Ishikawa (cell line): Measurements from ENCODE around the gene CAST.
A peak's percentile ranks its signal among the peaks of the same experiment; 100 is the strongest.

Experiments used
- CEBPB ChIP-seq: IDR thresholded peaks from 2 replicates; pipeline ENCODE4 v1.6.1; 2012
- CREB1 ChIP-seq: IDR thresholded peaks from 2 replicates; pipeline ENCODE4 v1.6.1; 2012; ENCODE audit warnings: low read depth
- EGR1 ChIP-seq: IDR thresholded peaks from 2 replicates; pipeline ENCODE4 v1.6.1; 2012
- EP300 ChIP-seq: IDR thresholded peaks from 2 replicates; pipeline ENCODE4 v1.6.1; 2012; ENCODE audit warnings: borderline replicate concordance
- FOXM1 ChIP-seq: IDR thresholded peaks from 2 replicates; pipeline ENCODE4 v1.6.1; 2012; ENCODE audit warnings: low read depth, borderline replicate concordance
- NFIC ChIP-seq: IDR thresholded peaks from 2 replicates; pipeline ENCODE4 v1.6.1; 2012
- RAD21 ChIP-seq: IDR thresholded peaks from 2 replicates; pipeline ENCODE4 v1.6.1; 2012; ENCODE audit warnings: low read depth
- TAF1 ChIP-seq: IDR thresholded peaks from 2 replicates; pipeline ENCODE4 v1.6.1; 2012; ENCODE audit warnings: low read depth, mild to moderate bottlenecking
- TCF12 ChIP-seq: IDR thresholded peaks from 2 replicates; pipeline ENCODE4 v1.6.1; 2012; ENCODE audit warnings: low read depth
- TEAD4 ChIP-seq: IDR thresholded peaks from 2 replicates; pipeline ENCODE4 v1.6.1; 2012
- YY1 ChIP-seq: IDR thresholded peaks from 2 replicates; pipeline ENCODE4 v1.6.1; 2012; ENCODE audit warnings: low read depth
- ZBTB7A ChIP-seq: IDR thresholded peaks from 2 replicates; pipeline ENCODE4 v1.6.1; 2012; ENCODE audit warnings: low read depth
- TF ChIP-seq, protein P1 (sequence below): IDR thresholded peaks from 2 replicates; pipeline ENCODE4 v1.6.1; 2012
- TF ChIP-seq, protein P2 (sequence below): IDR thresholded peaks from 2 replicates; pipeline ENCODE4 v1.6.1; 2012
- TF ChIP-seq, protein P3 (sequence below): IDR thresholded peaks from 2 replicates; pipeline ENCODE4 v1.6.1; 2012; ENCODE audit warnings: low read depth, mild to moderate bottlenecking

The CAST gene

DNA sequence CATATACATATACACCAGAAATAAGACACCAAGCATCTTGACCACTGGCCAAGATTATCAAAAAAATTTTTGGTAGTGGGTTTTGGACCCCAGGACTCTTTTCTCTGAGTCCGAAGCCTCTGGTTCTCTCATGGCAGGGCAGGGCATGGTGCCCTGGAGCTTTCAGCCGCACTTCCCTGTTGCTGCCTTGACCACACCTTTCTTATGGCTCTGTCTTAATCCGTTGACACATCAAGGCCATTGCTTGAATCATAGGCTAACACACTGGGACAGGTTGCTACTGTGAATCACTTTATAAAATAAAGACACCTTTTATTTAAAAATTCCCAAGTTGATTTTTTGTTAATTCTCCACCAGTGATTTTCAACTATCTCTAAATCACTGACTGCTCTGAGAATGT is 45.4 kb upstream of the CAST start:
- TF ChIP-seq EP300 = no peak
- TF ChIP-seq TEAD4 = no peak
- TF ChIP-seq YY1 = no peak

DNA sequence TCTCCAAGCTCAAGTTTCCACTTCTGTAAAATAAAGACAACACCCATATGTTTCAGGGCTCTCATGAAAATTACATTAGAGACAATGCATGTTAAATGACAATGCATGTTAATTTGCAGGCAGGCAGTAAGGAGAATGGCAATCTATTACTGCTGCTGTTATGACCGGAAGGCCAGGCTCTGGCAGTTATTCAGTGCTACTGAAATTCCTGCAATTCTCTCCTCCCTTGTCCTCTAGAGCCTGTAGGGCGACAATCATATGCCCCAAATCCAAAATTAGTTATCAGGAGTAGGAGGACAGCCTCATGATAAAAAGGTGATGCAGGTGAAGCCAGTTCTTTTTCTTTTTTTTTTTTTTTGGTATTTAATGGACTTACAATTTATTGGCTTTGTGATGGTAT is 42.2 kb upstream of the CAST start:
- TF ChIP-seq TEAD4 = no peak

DNA sequence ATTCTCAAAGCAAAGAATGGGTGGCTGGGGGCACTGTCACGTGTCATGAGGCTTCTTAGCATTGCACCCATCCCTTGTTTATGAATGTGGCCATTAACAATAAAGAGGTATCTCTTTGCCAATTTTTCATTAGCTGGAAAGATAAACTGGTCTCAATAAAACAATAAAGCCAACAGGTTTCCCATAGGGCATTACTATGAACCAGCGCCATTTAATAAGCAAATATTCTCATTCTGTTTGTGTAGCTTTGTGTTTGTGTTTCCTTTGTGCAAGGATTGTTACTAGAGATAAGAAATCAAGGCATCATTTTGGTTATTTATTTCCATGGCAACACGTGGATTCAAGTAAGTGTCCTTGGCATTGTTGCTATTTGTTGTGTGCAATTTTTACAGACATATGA is 37.6 kb upstream of the CAST start:
- TF ChIP-seq, protein P1, sequence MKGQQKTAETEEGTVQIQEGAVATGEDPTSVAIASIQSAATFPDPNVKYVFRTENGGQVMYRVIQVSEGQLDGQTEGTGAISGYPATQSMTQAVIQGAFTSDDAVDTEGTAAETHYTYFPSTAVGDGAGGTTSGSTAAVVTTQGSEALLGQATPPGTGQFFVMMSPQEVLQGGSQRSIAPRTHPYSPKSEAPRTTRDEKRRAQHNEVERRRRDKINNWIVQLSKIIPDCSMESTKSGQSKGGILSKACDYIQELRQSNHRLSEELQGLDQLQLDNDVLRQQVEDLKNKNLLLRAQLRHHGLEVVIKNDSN = no peak
- TF ChIP-seq YY1 (no peak), NFIC (no peak), RAD21 (no peak), TCF12 (no peak), CEBPB (no peak)

DNA sequence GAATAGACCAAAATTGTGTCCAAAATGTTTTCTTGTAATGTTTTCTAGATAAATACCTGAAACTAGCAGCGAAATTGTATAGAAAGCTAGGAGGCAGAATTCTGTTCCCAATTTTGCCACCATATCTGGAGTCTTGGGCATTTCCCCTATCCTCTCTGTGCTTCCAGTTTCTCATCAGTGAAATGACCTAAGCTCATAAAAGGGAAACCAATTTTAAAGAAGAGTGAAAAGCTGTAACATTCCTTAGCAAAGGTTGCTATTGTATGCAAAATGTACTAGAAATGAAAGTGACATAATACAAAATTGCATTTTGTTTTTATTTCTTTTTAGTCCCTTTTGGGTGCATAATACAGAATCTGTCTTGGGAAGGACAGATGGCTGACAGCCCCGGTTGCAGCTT is 36.8 kb upstream of the CAST start:
- TF ChIP-seq EGR1 (no peak), TAF1 (no peak)
- TF ChIP-seq, protein P1 = no peak

DNA sequence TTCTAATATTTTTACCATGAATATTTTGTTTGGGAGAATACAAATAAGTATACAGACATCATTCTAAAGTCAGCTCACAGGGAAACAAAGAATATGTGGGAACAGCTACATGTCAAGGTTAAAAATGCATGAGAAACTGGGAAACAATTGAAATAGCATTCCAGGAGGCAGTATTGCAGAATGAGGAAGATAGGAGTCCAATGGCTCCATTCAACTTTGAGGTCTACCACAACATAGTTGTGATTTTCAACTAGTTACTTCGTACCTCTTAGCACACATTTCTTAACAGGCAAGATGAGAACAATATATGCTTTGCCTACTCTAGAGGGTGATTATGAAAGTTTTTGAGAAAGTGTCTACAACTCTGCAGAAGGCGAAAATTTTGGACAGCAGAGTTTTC is 35.2 kb upstream of the CAST start:
- TF ChIP-seq CREB1 (no peak), TEAD4 (0 out of 2 replicates have a peak, but pooled peaks have one; percentile 17)

DNA sequence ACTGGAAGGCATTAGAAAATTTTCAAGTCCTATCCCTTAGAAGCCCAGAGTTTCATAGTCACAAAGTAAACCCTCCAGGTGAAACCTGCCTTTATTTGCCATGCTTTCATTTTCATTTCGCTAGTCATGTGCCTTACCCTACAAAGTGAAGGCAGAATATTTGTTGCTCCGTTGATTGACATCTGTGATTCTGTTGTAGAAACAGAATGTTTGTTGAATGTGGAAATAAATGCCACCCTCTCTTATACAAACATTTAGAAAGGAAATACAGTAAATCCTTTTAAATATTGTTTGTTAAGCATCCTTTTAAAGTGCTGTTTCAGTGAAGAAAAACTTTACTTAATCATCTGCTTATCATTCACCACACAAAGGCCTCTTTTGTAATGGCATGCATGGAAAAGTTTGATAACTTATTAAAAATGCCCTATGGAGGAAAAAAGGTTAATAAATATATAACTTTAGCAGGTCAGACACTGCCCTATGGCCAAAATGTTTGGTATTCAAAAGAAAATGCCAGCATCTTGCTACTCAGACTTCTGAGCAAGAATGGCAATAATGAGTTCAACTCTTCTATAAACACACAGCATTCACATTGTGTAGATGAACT is 34.3 kb upstream of the CAST start:
- no peak for TF ChIP-seq YY1
- TF ChIP-seq EP300 = no peak
- TF ChIP-seq TAF1 = no peak
- TF ChIP-seq CREB1 = no peak
- no peak for TF ChIP-seq ZBTB7A
- no peak for TF ChIP-seq TCF12
- TF ChIP-seq TEAD4 = no peak
- no peak for TF ChIP-seq RAD21
- TF ChIP-seq, protein P2, sequence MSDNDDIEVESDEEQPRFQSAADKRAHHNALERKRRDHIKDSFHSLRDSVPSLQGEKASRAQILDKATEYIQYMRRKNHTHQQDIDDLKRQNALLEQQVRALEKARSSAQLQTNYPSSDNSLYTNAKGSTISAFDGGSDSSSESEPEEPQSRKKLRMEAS = no peak
- no peak for TF ChIP-seq CEBPB
- TF ChIP-seq, protein P1 = no peak

DNA sequence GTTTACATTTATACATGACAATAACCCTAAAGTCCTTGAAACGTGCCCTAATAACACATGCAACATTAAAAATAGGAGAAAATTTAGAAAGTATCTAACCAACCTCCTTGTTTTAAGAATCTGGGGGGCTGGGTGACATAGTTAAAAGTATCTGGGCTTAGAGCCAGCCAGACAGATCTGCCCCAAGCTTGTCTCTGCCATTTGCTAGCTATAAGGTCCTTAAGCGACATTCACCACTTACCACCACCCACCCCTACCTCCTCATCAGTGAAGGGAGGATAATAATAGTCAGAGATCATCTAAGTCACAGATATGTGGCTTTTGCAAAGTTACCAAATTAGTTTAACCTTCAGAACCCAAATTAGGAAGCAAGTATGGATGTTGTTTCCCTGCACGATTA is 33.8 kb upstream of the CAST start:
- TF ChIP-seq EGR1 = no peak
- TF ChIP-seq, protein P3, sequence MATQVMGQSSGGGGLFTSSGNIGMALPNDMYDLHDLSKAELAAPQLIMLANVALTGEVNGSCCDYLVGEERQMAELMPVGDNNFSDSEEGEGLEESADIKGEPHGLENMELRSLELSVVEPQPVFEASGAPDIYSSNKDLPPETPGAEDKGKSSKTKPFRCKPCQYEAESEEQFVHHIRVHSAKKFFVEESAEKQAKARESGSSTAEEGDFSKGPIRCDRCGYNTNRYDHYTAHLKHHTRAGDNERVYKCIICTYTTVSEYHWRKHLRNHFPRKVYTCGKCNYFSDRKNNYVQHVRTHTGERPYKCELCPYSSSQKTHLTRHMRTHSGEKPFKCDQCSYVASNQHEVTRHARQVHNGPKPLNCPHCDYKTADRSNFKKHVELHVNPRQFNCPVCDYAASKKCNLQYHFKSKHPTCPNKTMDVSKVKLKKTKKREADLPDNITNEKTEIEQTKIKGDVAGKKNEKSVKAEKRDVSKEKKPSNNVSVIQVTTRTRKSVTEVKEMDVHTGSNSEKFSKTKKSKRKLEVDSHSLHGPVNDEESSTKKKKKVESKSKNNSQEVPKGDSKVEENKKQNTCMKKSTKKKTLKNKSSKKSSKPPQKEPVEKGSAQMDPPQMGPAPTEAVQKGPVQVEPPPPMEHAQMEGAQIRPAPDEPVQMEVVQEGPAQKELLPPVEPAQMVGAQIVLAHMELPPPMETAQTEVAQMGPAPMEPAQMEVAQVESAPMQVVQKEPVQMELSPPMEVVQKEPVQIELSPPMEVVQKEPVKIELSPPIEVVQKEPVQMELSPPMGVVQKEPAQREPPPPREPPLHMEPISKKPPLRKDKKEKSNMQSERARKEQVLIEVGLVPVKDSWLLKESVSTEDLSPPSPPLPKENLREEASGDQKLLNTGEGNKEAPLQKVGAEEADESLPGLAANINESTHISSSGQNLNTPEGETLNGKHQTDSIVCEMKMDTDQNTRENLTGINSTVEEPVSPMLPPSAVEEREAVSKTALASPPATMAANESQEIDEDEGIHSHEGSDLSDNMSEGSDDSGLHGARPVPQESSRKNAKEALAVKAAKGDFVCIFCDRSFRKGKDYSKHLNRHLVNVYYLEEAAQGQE = no peak

DNA sequence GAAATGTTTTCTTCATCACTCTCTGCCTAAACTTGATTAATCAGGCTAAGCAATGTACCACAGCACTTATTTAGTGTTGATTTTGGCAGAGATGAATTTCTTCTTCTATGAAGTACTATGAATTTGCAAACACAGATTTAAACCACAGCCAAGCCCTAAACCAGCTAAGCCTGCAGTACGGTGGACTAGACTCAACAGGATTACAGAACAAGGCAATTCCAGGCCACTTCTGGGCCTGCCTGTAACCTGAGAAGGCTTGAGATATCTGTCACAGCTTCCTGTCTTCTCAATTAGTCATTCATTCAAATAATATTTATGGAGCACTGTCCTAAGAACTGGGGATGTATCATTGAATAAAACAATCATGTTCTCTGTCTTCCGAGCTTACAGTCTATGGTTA is 32.4 kb upstream of the CAST start:
- TF ChIP-seq RAD21 = no peak
- TF ChIP-seq CREB1 = no peak

DNA sequence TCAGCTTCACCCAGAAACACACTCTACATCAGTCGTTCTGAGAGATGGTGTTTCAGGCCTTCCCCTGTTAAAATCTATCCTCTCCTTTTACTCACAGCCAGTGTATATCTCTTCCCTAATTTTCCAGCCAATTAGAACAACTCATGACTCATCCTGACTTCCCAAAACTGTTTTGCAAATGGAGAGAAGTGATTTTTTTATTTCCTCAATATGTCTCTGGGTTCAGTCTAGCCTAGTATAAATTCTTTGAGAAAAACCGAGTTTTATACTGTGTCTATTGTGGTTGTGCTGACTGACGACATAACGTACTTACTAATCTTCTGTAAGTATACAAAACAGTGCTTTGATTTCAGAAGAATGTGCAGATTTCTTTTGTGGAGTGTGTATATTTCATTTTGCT is 28.4 kb upstream of the CAST start:
- TF ChIP-seq TEAD4 (no peak), EP300 (no peak), CEBPB (no peak), TAF1 (no peak), CREB1 (no peak), FOXM1 (no peak)
- TF ChIP-seq, protein P2 = no peak

DNA sequence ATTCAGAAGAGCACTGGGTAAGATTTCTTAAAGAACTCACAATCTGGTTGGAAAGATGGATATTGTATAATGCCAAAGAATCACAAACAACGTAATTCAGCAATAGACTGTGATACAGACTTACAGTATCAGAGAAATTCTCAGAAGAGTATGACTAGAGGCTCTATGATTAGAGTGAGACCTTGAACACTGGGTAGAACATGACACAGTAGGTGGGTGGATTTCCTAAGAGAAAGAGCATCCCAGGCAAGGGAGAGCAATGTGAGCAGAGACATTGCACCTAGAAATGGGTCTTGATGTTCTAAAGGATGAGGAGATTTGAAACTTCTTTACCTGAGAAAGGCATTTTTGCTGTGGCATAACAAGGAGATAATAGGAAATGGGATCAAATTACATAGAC is 27.3 kb upstream of the CAST start:
- TF ChIP-seq EGR1 (no peak), TEAD4 (no peak), CREB1 (no peak), ZBTB7A (no peak)
- TF ChIP-seq, protein P3 = no peak
